Measurements from ENCODE around the gene CHAMP1. TPM values are rescaled to one million over a fixed set of nuclear protein-coding genes. Genes with fewer than 3 reads are reported as not detected.

CHAMP1 gene
- total and polyA plus RNA-seq, 2 donors (not counting 3 experiments of a cell fraction or from before 2014, with no cell fraction given), result 19.2 to 24.1 TPM

DNA sequence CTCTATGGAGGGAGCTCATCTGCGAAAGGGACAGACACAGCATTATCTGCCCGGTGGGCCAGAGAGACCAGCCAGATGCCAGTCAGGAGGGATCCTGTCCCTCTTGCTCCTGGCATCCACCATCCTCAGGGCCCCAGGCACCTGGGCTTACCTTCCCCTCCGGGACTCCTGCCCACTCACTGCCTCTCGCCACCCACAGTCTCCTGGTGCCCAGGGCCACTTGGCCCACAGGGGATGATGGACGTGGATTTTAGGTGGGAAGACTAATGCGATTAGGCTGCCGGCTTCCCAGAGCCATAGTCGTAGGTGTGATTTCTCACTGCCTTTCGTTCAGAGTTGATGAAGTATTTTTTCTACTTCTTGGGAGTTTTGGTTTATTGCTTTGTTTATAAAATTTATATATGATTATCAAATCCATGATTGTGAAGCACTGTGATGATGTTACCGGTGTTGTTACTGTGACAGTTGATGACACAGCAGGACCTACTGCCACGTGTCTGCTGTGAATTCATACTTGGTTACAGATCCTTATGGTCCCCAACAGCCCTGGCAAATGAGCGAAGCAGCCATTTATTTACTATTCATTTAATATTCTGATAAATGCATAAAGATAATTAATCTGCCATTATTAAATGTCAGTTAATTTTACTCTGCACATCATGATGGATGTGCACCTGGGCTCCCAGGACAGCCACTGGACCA lies 14.5 kb upstream of the CHAMP1 start:
- POLR2A ChIA-PET, result no interaction called here
- Histone ChIP-seq H3K4me1 (ENCODE audit: control insufficient read depth, extremely low read depth, insufficient read depth, low read length) (no peaks in the 10 kb centered on the region), H3K9me3 (replicated peaks; ENCODE audit: control insufficient read depth, insufficient read depth, low read length) (no peaks in the 10 kb centered on the region), H3K4me3 (replicated peaks in 1 of 3; ENCODE audit: insufficient read depth in 1 of 3, low read depth in 1 of 3, low read length in 3 of 3) (no peak overlapping the region), H3K4me2 (ENCODE audit: insufficient read depth, low read length) (no peak overlapping the region), H3K9ac (replicated peaks; ENCODE audit: extremely low read depth, insufficient read depth, low read length) (no peak overlapping the region), H3K27me3 (ENCODE audit: control insufficient read depth in 2 of 2, insufficient read depth in 2 of 2, low read length in 2 of 2) (no peaks in the 10 kb centered on the region), H2AFZ (ENCODE audit: low read depth, low read length) (no peak overlapping the region), H4K20me1 (replicated peaks; ENCODE audit: control insufficient read depth, extremely low read depth, insufficient read depth, low read length) (no peaks in the 10 kb centered on the region), H3K79me2 (ENCODE audit: control insufficient read depth, insufficient read depth, low read length) (peaks cover 1% of the 10 kb centered on the region), H3K27ac (ENCODE audit: insufficient read depth, low read depth, low read length) (no peak overlapping the region), H3K9me1 (replicated peaks; ENCODE audit: control insufficient read depth, extremely low read depth, insufficient read depth, low read length) (no peaks in the 10 kb centered on the region), H3K36me3 (ENCODE audit: control insufficient read depth in 2 of 2, extremely low read depth in 1 of 2, insufficient read depth in 2 of 2, low read length in 2 of 2) (peaks cover 14 to 29% of the 10 kb centered on the region in 2 experiments)
- FAIRE-seq, result no peak
- no peak for DNase-seq (ENCODE audit: low read depth, low spot score)
- CTCF ChIA-PET, result no interaction called here
- intact Hi-C loops (cut with micrococcal nuclease), result no loop called here
- TF ChIP-seq JUN (IDR thresholded peaks at IDR 0.05; ENCODE audit: borderline replicate concordance, insufficient read depth, insufficient read length, low read depth) (no peak), MYC (IDR thresholded peaks at IDR 0.05; ENCODE audit: low read depth, low read length) (no peak), POLR2A (IDR thresholded peaks at IDR 0.05; ENCODE audit: low read depth, low read length) (no peak), FOS (IDR thresholded peaks at IDR 0.05; ENCODE audit: borderline replicate concordance, insufficient read depth, low read length) (no peak), EZH2 (IDR thresholded peaks at IDR 0.05; ENCODE audit: borderline replicate concordance, low read depth, low read length, severe bottlenecking) (no peak), GATA2 (IDR thresholded peaks at IDR 0.05; ENCODE audit: insufficient read depth, insufficient read length, low read depth, low read length) (no peak), POLR2AphosphoS5 (IDR thresholded peaks at IDR 0.05; ENCODE audit: insufficient read depth, low read depth, low read length) (no peak)
- TF ChIP-seq, protein P1, sequence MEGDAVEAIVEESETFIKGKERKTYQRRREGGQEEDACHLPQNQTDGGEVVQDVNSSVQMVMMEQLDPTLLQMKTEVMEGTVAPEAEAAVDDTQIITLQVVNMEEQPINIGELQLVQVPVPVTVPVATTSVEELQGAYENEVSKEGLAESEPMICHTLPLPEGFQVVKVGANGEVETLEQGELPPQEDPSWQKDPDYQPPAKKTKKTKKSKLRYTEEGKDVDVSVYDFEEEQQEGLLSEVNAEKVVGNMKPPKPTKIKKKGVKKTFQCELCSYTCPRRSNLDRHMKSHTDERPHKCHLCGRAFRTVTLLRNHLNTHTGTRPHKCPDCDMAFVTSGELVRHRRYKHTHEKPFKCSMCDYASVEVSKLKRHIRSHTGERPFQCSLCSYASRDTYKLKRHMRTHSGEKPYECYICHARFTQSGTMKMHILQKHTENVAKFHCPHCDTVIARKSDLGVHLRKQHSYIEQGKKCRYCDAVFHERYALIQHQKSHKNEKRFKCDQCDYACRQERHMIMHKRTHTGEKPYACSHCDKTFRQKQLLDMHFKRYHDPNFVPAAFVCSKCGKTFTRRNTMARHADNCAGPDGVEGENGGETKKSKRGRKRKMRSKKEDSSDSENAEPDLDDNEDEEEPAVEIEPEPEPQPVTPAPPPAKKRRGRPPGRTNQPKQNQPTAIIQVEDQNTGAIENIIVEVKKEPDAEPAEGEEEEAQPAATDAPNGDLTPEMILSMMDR (IDR thresholded peaks at IDR 0.05; ENCODE audit: extremely low read depth in 1 of 2, insufficient read depth in 1 of 2, low read depth in 1 of 2, low read length in 2 of 2), result no peak
- TF ChIP-seq, protein P2, sequence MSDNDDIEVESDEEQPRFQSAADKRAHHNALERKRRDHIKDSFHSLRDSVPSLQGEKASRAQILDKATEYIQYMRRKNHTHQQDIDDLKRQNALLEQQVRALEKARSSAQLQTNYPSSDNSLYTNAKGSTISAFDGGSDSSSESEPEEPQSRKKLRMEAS (IDR thresholded peaks at IDR 0.05; ENCODE audit: insufficient read depth, insufficient read length), result no peak
- no TSS peak for BruUV-seq (replicated peaks)
- dilution Hi-C loops (cut with MboI; ENCODE audit: extremely low pct_ligation_motif_present, low sequenced_read_pairs), result no loop called here

All from endothelial cell of umbilical vein (primary cell).